ENCODE measurements around the gene SUPT3H.
"Not testable (repeated sequence)": the region's sequence is repeated elsewhere in the genome, so short reads cannot be mapped to it uniquely, and the experiment has no call there.

The SUPT3H gene

DNA sequence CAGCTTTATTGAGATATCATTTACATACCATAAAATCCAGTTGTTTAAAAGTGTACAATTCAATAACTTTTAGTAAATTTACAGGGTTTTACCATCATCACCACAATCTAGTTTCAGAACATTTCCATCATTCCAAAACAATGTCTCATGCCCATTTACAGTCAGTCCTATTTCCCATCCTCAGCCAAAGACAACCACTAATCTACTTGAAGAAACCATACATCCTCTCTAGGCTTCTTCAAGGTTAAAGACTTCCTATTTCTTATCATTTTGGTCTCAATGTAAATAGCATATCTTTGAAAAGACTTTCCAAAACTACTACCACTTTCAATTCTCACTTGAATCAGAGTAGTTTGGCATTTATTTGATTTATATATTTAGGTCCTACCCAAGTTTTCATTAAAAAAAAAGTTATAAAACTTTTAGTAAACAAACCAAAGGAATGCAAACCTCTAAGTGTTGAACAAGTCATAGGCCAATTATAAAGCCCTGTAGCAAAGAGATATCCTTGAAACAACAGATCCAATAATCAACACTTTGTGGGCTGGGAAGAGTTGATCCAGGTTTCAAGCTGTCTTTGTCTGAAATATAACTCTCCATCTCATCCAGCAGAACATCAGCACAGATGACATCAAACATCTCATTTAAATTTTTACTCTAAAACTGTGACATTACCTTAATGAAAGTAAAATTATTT lies 260.9 kb downstream of the SUPT3H start:
- DNase-seq (ENCODE audit: low spot score) = peak; percentile 8

DNA sequence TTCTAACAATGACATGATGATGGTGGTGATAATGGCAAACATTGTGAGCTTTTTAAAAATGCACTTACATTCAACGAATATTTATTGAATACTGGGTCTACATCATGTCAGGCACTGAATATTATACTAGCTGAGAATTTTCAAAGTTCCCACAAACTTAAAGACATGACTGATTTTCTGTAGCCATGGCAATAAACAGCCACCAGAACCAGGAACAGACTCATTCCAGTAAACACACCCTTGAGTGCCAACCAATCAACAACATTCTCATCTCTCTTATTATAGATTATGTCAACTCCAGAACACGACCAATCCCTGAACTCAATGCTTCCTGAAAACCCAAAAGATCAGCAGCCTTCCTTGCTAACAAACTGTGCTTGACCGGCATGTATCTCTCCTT lies 262.0 kb downstream of the SUPT3H start:
- peak; percentile 4 for DNase-seq (ENCODE audit: low spot score)

DNA sequence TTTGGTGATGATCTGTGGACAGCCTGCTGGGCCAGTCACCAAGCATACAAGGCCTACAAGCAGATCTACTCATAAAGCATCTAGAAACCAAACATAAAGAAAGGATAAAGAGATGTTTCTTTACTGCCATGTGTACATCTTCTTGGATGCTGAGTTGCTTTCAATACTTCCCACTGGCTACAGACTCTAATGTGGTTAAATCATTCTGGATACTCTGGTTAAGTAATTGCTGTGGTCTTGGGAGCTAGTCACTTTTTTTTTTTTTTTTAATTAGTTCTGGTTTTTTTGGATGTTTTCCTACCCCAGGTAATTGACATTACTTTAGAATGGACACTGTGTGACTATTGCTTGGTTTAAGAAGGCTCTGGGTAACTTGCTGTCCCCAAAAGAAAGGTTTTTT lies 265.0 kb downstream of the SUPT3H start:
- DNase-seq (ENCODE audit: low spot score) = no peak

DNA sequence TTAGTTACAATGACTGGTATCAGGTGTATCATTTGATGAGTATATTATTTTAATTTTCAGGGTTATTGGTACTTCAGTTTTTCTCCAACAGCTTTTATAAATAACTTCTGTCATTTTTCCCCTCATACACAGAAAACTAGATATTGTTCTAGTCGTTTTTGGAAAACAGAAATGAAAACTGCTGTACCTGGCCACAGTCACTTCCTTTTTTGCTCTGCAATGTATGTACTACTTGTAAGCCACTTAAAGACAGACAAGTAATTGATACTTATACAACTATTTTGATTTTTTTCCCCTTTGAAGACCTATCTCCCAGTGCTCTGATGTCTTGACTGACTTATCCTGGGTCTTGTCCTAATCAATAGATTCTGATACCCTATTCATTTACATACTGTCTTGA lies 268.2 kb downstream of the SUPT3H start:
- no peak for DNase-seq (ENCODE audit: low spot score)

DNA sequence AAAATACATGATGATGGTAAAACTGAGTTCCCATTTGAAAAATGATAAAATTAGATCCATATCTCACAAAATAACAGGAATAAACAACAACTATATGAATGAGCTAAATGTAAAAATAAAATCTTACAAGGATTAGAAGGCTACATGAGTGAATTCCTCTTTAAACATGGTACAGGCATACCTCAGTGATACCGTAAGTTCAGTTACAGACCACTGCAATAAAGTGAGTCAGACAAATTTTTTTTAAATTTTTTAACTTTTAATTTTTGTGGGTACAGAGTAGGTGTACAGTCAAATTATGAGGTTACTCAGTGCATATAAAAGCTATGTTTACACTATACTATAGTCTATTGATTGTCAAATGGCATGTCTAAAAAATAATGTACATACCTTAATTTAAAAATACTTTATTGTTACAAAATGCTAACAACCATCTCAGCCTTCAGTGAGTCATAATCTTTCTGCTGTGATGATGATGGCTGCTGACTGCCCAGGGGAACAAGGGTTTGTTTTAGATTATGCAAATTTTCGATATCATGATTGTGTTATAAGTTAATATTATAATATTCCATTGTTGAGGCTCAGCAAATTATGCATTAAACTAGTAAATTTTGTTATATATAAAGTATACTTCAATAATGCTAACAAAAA lies 272.4 kb downstream of the SUPT3H start:
- no peak for DNase-seq (ENCODE audit: low spot score)

DNA sequence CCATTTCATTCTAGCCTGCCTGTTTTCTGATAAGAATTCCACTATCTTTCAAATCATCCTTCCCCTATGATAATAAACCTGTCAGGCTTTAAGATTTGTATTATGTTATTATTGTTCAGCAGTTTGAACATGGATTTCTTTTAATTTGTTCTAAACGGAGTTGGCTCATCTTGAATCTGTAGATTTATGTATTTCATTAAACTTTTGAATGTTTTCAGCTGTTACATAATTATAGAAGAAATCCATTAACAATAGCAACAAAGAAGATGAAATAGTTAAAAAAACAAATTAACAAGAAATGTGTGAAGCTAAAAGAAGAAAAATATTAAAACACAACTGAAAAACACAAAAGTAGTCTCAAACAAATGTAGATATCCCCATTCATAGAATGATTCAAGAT lies 273.3 kb downstream of the SUPT3H start:
- DNase-seq (ENCODE audit: low spot score) = no peak

DNA sequence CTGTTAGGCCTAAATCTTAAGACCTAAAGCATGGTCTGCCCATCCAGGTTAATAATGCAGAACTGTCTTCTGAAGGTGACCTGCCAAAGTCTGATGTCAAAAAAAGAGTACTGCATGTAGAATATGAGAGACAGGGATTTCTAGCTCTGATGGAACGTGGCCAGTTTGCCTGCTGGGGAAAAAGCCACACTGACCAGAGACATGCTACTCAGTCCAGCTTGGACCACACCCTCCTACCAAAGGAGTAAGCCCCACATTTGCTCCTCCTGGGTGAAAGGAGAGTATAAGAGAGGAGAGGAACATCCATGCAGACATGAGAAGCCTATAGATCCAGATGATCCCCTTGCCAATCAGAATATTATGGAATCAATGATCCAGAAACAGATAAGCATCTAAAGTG lies 279.5 kb downstream of the SUPT3H start:
- DNase-seq (ENCODE audit: low spot score) = no peak

DNA sequence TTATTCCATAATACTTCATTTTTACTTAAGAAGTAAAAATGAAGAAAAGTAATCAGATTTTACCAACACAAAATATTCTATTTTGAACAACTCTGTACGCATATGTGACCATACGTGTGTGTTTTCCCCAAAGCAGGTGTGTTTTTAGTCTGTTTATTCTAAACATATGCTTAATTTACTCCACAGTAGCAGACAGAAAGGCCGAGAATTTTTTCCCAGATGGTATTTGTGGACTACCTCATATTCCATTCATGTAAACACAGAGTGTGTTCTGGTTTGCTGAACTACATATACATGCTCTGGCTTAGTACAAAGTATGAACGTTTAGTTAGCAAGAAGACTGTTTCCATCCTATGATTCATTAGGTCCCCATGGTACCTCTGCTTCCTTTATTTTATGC lies 282.9 kb downstream of the SUPT3H start:
- DNase-seq (ENCODE audit: low spot score) = no peak

DNA sequence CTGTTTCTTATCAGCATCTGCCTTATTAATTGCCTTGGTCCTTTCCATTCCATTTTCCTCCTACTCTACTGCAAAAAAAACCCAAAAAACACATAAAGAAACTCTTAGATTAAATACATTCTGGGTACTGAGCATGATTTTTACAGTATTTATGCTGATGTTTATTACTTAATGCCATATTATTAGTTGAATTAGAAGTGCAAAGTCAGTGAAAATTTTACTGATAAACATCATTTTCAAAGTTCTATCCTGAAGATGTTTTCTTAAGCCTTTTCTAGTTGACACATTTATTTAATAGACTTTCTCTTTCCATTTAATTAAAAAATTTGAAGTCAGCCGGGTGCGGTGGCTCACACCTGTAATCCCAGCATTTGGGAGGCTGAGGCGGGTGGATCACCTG lies 285.6 kb downstream of the SUPT3H start:
- DNase-seq (ENCODE audit: low spot score) = no peak

DNA sequence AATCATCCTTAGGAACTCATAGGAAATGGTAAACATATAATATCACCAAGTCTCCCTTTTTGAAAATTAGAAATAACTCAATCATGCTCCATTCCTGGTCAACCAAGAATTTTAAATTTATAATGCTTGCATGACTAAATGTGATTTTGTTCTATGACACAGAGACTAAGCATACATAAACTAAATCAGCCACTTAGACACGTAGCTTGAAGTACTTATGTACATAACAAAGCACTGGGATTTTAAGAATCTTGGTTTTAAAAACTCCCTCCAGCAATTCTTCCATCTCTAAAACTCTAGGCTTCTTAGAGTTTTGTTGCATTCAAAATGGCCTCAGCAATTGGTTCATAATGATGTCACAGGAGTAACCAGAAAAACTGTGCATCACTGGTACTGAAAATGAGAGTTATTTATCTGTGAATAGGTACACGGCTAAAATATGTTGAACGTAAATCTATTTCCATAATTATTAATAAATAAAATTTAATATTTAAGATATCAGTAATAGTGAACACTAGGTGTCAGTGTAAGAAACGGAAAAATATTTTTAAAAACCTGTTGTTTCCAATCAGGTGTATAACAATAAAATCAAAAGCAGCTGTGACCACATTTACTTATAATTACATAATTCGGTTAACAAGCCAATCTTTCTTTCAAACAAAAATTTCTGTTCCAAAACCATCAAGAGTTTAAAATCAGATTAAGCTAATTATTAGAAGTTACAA lies 291.2 kb downstream of the SUPT3H start:
- no peak for DNase-seq (ENCODE audit: low spot score)

DNA sequence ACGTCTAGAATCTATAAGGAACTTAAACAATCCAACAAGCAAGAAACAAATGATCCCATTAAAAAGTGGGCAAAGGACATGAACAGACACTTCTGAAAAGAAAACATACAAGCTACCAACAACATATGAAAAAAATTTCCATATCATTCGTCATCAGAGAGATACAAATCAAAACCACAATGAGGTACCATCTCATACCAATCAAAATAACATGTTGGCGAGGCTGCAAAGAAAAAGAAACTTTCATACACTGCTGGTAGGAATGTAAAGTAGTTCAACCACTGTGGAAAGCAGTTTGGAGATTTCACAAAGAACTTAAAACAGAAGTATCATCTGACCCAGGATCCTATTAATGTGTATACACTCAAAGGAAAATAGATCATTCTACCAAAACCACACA lies 293.5 kb downstream of the SUPT3H start:
- no peak for DNase-seq (ENCODE audit: low spot score)

DNA sequence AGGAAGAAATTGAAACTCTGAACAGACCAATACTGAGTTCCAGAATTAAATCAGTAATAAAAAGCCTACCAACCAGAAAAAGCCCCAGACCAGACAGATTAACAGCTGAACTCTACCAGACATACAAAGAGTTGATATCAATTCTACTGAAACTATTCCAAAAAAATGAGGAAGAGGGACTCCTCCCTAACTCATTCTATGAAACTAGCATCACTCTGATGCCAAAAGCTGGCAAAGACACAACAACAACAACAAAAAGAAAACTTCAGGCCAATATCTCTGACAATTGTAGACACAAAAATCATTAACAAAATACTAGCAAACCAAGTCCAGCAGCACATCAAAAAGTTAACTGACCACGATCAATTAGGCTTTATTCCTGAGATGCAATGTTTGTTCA lies 295.6 kb downstream of the SUPT3H start:
- DNase-seq (ENCODE audit: low spot score) = no peak

DNA sequence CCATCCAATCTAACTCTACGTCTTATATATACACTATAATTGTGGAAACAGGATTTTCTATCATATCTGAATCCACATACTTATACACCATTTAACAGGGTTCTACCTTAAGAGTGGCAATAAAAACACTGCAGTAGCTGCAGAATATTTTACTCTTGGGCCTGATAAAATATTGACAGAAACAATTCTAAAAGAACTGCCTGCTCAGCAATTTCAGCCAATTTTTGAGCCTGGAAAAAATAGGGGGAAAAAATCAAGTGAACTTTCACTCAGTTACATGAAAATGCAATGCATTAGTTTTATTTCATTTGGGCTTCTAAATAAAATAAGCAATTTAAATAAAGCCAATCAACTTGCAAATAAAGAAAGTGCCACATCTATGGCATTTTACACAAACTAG lies 296.1 kb downstream of the SUPT3H start:
- no peak for DNase-seq (ENCODE audit: low spot score)

DNA sequence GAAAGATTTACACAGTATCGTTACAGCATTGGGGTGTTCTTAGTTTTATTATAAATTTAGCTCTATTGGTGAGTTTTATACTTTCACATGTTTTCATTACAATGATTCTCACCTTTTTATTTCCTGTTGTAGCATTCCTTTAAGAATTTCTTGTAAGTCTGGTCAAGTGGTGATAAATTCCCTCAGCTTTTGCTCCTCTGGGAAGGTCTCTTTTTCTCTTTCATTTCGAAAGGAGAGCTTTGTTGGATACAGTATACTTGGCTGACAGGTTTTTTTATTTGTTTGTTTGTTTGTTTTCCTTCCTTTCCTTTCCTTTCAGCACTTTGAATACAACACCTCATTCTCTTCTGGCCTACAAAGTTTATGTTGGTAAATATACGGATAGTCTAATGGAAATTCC lies 299.3 kb downstream of the SUPT3H start:
- DNase-seq (ENCODE audit: low spot score) = no peak

DNA sequence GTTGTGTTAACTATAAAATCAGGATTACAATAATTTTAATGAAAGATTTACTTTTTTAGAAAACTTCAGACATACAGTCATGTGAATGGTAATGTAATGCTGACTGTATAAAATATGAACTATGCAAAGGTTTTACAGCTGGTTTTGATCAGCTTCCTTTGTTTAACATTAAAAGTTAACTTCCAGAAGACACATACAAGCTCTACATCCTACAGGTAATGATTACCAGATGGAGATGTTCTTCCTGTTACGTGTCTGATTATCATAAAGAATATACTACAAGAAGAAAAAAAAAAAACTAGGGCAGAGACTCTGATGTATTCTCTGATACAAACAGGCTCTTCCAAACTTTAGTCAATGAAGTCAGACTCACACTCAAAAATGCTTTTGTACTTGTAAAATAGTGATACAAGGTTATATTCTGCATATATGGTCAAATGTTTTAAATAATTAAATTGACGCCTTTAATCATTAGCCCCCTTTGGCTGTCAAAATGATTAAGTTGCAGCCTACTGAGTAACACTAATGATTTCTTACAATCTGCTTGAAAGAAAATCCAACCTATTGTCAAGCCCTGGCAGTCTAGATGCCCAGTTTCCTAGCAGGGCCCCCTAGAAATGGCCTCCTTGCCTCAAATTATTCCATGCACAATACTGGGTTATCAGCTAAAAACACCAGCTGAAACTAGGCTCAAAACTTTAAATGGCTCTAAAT lies 301.4 kb downstream of the SUPT3H start:
- no peak for DNase-seq (ENCODE audit: low spot score)

DNA sequence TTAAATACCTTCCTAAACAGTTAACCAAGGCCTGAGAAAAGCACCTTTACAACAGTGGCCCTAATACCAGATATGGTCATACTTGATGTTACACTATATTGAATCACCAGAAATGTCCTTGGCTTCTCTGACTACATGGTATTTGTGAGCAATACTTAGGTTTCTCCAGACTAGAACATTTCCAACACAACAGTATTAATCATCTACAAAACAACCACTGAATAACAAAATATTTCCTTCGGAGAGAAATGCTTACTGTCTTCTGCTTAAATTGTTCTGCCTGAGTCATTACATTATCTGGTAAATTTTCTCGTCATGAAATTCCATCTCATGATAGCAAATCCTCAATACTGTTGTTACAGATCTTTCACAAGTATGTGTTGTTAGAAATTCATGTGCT lies 302.5 kb downstream of the SUPT3H start:
- DNase-seq (ENCODE audit: low spot score) = peak; percentile 43

DNA sequence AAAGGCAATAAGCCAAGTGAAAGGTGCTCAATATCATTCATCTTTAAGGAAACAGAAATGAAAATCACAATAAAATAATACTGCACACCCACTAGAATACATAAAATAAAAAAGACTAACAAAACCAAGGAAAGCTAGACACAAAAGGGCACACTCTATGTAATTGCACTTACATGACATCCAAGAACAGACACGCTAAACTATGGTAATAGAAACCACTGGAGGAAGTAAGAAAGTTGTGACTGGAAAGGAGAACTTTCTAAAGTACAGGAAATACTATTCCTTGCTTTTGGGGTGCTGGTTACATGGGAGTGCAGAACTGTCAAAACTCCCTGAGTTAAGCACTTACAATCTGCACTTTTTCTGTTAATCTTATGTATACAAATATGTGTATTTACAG lies 303.3 kb downstream of the SUPT3H start:
- DNase-seq (ENCODE audit: low spot score) = no peak

DNA sequence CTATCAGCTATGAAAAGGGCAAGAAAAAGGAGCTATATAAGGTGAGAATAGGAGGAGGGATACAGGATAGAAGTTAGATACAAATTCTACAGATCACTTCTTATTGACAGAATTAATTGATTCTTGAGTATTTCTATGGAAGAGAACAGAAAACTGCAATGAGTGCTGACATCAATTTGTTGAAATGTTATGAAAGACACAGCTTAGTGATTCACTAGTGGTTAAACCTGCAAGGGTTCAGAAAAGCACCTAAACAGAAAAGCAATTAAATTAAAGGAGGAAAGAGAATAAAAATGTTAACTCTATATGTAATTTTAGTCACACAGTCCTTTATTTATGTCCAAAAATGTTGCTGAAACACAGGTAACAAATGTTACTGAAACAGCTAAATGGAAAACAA lies 304.0 kb downstream of the SUPT3H start:
- no peak for DNase-seq (ENCODE audit: low spot score)

DNA sequence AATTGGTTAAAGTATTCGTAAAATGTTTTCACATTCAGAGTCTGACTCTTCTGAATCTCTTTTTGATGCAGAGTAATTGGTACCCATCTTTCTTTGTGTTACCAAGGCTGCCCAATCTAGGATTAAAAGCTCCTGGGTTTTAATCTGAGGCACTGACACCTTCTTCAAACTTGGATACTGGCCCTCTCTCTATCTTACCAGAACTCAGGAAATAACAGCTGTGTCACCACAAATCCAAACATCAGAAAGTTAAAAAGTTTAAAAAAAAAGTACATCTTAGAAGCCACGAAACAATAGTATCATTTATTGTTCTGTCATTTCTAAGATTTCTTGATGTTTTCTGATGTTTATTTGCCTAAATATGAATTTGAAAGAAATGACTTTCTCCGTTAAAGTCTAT lies 305.1 kb downstream of the SUPT3H start:
- no peak for DNase-seq (ENCODE audit: low spot score)

DNA sequence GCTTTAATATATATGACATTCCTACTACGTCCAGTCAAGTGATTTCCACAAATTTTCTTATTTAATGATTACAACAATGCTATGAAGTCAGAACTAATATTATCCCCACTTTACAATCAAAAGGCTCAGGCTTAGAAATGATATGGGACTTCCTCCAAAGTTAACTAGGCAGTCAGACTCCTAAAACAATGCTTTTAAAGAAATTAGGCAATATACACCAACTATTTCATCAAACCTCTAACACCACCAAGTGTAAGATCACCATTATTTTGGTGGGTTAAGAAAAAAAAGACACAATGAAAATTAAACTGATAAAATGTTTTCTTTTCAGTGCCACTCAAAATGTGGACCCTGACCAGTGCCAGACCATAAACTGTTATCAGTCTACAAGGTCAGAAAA lies 305.7 kb downstream of the SUPT3H start:
- DNase-seq (ENCODE audit: low spot score) = no peak

DNA sequence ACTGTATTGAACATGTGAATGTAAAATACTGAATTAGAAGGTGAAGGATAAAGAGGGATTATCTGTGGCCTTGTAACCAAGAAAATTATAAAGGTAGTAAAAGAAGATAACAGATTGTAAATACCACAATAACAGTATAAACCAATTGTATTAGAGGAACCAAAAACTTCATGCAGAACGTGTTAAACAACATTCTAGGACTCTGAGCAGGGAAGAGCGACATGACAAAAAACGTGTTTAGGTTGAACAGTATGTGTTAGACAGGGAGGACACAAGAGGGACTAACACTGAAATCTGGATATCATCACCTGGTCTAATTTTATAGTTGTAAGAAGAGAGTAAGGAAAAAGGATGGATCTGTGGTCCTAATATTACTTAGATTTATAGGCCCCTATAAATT lies 308.6 kb downstream of the SUPT3H start:
- DNase-seq (ENCODE audit: low spot score) = no peak

DNA sequence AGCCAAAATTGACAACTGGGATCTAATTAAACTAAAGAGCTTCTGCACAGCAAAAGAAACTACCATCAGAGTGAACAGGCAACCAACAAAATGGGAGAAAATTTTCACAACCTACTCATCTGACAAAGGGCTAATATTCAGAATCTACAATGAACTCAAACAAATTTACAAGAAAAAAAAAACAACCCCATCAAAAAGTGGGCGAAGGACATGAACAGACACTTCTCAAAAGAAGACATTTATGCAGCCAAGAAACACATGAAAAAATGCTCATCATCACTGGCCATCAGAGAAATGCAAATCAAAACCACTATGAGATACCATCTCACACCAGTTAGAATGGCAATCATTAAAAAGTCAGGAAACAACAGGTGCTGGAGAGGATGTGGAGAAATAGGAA lies 310.3 kb downstream of the SUPT3H start:
- DNase-seq (ENCODE audit: low spot score) = not testable (repeated sequence)

DNA sequence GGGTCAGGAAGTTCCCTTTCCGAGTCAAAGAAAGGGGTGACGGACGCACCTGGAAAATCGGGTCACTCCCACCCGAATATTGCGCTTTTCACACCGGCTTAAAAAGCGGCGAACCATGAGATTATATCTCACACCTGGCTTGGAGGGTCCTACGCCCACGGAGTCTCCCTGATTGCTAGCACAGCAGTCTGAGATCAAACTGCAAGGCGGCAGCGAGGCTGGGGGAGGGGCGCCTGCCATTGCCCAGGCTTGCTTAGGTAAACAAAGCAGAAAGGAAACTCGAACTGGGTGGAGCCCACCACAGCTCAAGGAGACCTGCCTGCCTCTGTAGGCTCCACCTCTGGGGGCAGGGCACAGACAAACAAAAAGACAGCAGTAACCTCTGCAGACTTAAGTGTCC lies 315.1 kb downstream of the SUPT3H start:
- DNase-seq (ENCODE audit: low spot score) = not testable (repeated sequence)

All from AG08396 (cell line).